ENCODE measurements around the gene VCL. TPM values are rescaled to one million over a fixed set of nuclear protein-coding genes. Genes with fewer than 3 reads are reported as not detected.

VCL gene
- total RNA-seq, 2 donors from 2014 or later, result 97.2 to 285 TPM

GRCh38 chr10:73974309-73974946 lies 23.5 kb upstream of the VCL start:
- no peaks in the 10 kb centered on the region for H3K36me3 ChIP-seq
- intact Hi-C loops (cut with DNase I), result no loop called here
- TF ChIP-seq CTCF (IDR thresholded peaks at IDR 0.05), result no peak
- TF ChIP-seq POLR2A (IDR thresholded peaks at IDR 0.05), result no peak
- TF ChIP-seq POLR2AphosphoS5 (IDR thresholded peaks at IDR 0.05), result no peak
- no peak overlapping the region for H3K4me3 ChIP-seq
- no peak overlapping the region for H3K27ac ChIP-seq
- no peaks in the 10 kb centered on the region for H3K9me3 ChIP-seq
- H3K4me1 ChIP-seq (replicated peaks), result no peaks in the 10 kb centered on the region
- 91% methylated on average over 5 of the region's 5 CpGs for WGBS
- no peak for DNase-seq (ENCODE audit: low spot score)
- no peaks in the 10 kb centered on the region for H3K27me3 ChIP-seq (replicated peaks; ENCODE audit: insufficient read depth)

- Histone ChIP-seq H3K27me3 (replicated peaks; ENCODE audit: insufficient read depth) (no peaks in the 10 kb centered on the region), H3K27ac (no peak overlapping the region), H3K4me1 (replicated peaks) (no peaks in the 10 kb centered on the region), H3K4me3 (no peak overlapping the region), H3K9me3 (no peaks in the 10 kb centered on the region), H3K36me3 (no peaks in the 10 kb centered on the region)
- TF ChIP-seq CTCF (IDR thresholded peaks at IDR 0.05), result no peak
- TF ChIP-seq POLR2AphosphoS5 (IDR thresholded peaks at IDR 0.05), result no peak
- TF ChIP-seq POLR2A (IDR thresholded peaks at IDR 0.05), result no peak
- 95% methylated on average over 4 of the region's 4 CpGs for WGBS
- DNase-seq (ENCODE audit: low spot score), result no peak
- intact Hi-C loops (cut with DNase I), result no loop called here
These were observed 22.5 kb upstream of the VCL start for GRCh38 chr10:73975388-73975787.

GRCh38 chr10:73979141-73979808 lies 18.6 kb upstream of the VCL start:
- H3K9me3 ChIP-seq, result no peaks in the 10 kb centered on the region
- WGBS, result 63% methylated on average over 4 of the region's 4 CpGs
- no peak for TF ChIP-seq POLR2A (IDR thresholded peaks at IDR 0.05)
- no peak for TF ChIP-seq CTCF (IDR thresholded peaks at IDR 0.05)
- TF ChIP-seq POLR2AphosphoS5 (IDR thresholded peaks at IDR 0.05), result no peak
- H3K4me1 ChIP-seq (replicated peaks), result no peaks in the 10 kb centered on the region
- no peak for DNase-seq (ENCODE audit: low spot score)
- intact Hi-C loops (cut with DNase I), result no loop called here
- no peak overlapping the region for H3K4me3 ChIP-seq
- no peaks in the 10 kb centered on the region for H3K27me3 ChIP-seq (replicated peaks; ENCODE audit: insufficient read depth)
- no peaks in the 10 kb centered on the region for H3K36me3 ChIP-seq
- H3K27ac ChIP-seq, result no peak overlapping the region

- intact Hi-C loops (cut with DNase I), result no loop called here
- 79% methylated on average over 4 of the region's 4 CpGs for WGBS
- no peak overlapping the region for H3K27ac ChIP-seq
These were observed 18.0 kb upstream of the VCL start for GRCh38 chr10:73979809-73980433.

More at GRCh38 chr10:73979809-73980433, 18.0 kb upstream of the VCL start:
- DNase-seq (ENCODE audit: low spot score), result no peak
- no peak for TF ChIP-seq POLR2A (IDR thresholded peaks at IDR 0.05)
- no peak for TF ChIP-seq POLR2AphosphoS5 (IDR thresholded peaks at IDR 0.05)
- TF ChIP-seq CTCF (IDR thresholded peaks at IDR 0.05), result no peak
- Histone ChIP-seq H3K4me3 (no peak overlapping the region), H3K9me3 (no peaks in the 10 kb centered on the region), H3K36me3 (no peaks in the 10 kb centered on the region), H3K4me1 (replicated peaks) (no peaks in the 10 kb centered on the region), H3K27me3 (replicated peaks; ENCODE audit: insufficient read depth) (no peaks in the 10 kb centered on the region)
